Left lobe of liver (tissue), 2 donors: ENCODE measurements around the gene GTF3A. TPM values are rescaled to one million over a fixed set of nuclear protein-coding genes. Genes with fewer than 3 reads are reported as not detected.
"Not testable (repeated sequence)": the region's sequence is repeated elsewhere in the genome, so short reads cannot be mapped to it uniquely, and the experiment has no call there.

Source experiments
- ATAC-seq: fragments of 200-7000 bp; cut with Tn5 transposase; one replicate; pipeline ENCODE4 v1.9.1; 2020; ENCODE audit warnings: mild to moderate bottlenecking, moderate library complexity
- DNase-seq: peaks from one replicate; pipeline ENCODE4 v3.0.0-alpha.2; 2020; ENCODE audit warnings: low spot score
- total RNA-seq: library from RNA; stranded (reverse); gene quantifications from one replicate; pipeline ENCODE4 v1.2.1, GENCODE V29; 2021
- donor health status: DM: no; HTN: no; CAD: no; lungs with moderate emphysema.
- donor health status: DM: no; HTN: yes; CAD: no.

Gene GTF3A
- total RNA-seq = 64.5 TPM

GRCh38 chr13:27424246-27425157, at the start of gene GTF3A:
TSS of gene GTF3A (plus strand) at chr13:27424619.
- ATAC-seq (peak; percentile 85), DNase-seq (peak; percentile 90)

GRCh38 chr13:27374650-27375049, 49.8 kb upstream of the GTF3A start:
- DNase-seq = peak; percentile 76
- peak; percentile 94 for ATAC-seq

GRCh38 chr13:27375686-27376326, 48.6 kb upstream of the GTF3A start:
- DNase-seq (peak; percentile 76), ATAC-seq (peak; percentile 70)

GRCh38 chr13:27379126-27379525, 45.3 kb upstream of the GTF3A start:
- DNase-seq (no peak), ATAC-seq (peak; percentile 13)

- DNase-seq = peak; percentile 86
Observed at GRCh38 chr13:27379694-27380641, 44.5 kb upstream of the GTF3A start.

GRCh38 chr13:27381601-27382000, 42.8 kb upstream of the GTF3A start:
- ATAC-seq (no peak), DNase-seq (no peak)

More at GRCh38 chr13:27379694-27380641, 44.5 kb upstream of the GTF3A start:
- peak; percentile 94 for ATAC-seq

- DNase-seq = no peak
- ATAC-seq = no peak
Observed at GRCh38 chr13:27383104-27383921, 41.1 kb upstream of the GTF3A start.

GRCh38 chr13:27384285-27384684, 40.1 kb upstream of the GTF3A start:
- ATAC-seq (no peak), DNase-seq (no peak)

GRCh38 chr13:27388241-27388640, 36.2 kb upstream of the GTF3A start:
- no peak for ATAC-seq

GRCh38 chr13:27389891-27390290, 34.5 kb upstream of the GTF3A start:
- DNase-seq = no peak
- ATAC-seq = no peak

More at GRCh38 chr13:27388241-27388640, 36.2 kb upstream of the GTF3A start:
- DNase-seq = no peak

GRCh38 chr13:27391471-27391870, 32.9 kb upstream of the GTF3A start:
- ATAC-seq = no peak
- DNase-seq = no peak

GRCh38 chr13:27393101-27393500, 31.3 kb upstream of the GTF3A start:
- ATAC-seq (no peak), DNase-seq (no peak)

- ATAC-seq = no peak
Observed at GRCh38 chr13:27395007-27395510, 29.4 kb upstream of the GTF3A start.

GRCh38 chr13:27396252-27396846, 28.1 kb upstream of the GTF3A start:
- DNase-seq = no peak
- ATAC-seq = peak; percentile 90

More at GRCh38 chr13:27395007-27395510, 29.4 kb upstream of the GTF3A start:
- DNase-seq = no peak

GRCh38 chr13:27398360-27398759, 26.1 kb upstream of the GTF3A start:
- no peak for DNase-seq
- no peak for ATAC-seq

GRCh38 chr13:27400405-27400804, 24.0 kb upstream of the GTF3A start:
- ATAC-seq, DNase-seq: not testable (repeated sequence)

GRCh38 chr13:27401210-27401609, 23.2 kb upstream of the GTF3A start:
- DNase-seq = no peak
- ATAC-seq = no peak

- ATAC-seq = peak; percentile 34
Observed at GRCh38 chr13:27403203-27403678, 21.2 kb upstream of the GTF3A start.

GRCh38 chr13:27403727-27404385, 20.6 kb upstream of the GTF3A start:
- ATAC-seq (peak; percentile 76), DNase-seq (peak; percentile 86)

More at GRCh38 chr13:27403203-27403678, 21.2 kb upstream of the GTF3A start:
- DNase-seq = no peak
